H1 (cell line): ENCODE data around the gene TSEN2. TPM values are rescaled to one million over a fixed set of nuclear protein-coding genes. Genes with fewer than 3 reads are reported as not detected.

Experiments used
- TCF12 ChIP-seq: IDR thresholded peaks from 2 replicates; pipeline ENCODE4 v1.6.1; 2011; ENCODE audit warnings: low read depth, mild to moderate bottlenecking, low read length
- polyA plus RNA-seq, 7 experiments: library from polyadenylated mRNA; depleted of rRNA in 3 of 7; stranded (reverse) in 5 of 7; unstranded in 2 of 7; fragments of >200 nt in 5 of 7; fragments of 200-250 nt in 2 of 7; gene quantifications; 1 replicate in 5 of 7; 2 replicates in 1 of 7; 4 replicates in 1 of 7; pipeline versions ENCODE4 v1.2.1 to v1.2.3, GENCODE V29; 2011 to 2013; ENCODE audit warnings: missing spikeins in 2 of 7, mixed read lengths in 2 of 7
- total RNA-seq: library from RNA; stranded (reverse); fragmentation: NEBNext Ultra II Directional; extraction: Animal tissue kit (Norgen Biotek cat#: 25700); gene quantifications from 2 replicates; pipeline ENCODE4 v1.2.1, GENCODE V29; 2021

TSEN2 gene
- total and polyA plus RNA-seq, 2 of the 8 experiments (the other 6 are each of a cell fraction or from before 2014, with no cell fraction given), result 16.1 to 22.4 TPM

DNA sequence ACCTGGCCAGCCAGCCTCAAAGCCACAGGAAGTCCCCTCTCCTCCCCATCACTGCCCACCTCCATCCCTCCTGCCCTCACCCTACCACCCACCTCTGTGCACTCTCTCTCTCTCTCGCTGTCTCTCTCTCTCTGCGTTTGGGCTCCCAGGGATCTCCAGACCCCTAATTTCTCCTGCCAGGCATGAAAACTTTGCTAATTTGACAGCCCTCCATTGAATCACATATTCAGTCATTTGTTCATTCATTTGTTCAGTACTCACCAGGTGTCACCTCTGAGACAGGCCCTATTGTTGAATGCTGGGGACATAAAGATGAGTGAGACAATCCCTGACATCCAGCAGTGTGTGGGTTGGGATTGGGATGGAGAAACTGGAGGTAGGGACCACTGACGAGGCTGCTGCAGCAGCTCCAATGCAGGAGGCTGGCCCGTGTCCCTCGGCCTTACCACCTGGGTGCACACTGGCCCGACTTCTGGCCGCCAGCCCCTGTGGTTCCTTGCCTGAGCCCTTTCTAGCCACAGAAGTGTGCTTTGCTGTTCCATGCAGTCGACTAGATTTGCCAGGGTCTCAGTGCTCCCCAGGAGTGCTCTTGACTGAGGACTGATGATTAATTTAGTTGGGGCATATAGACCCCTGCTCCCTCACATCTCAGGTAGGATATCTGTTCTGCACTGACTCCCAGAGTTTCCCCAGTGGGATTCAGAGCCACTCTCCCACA is 38.6 kb upstream of the TSEN2 start (continued):
- no peak for TF ChIP-seq TCF12
